Fibroblast of lung (primary cell): ENCODE results near the gene DDX27.

Source experiments
- EZH2 ChIP-seq: IDR thresholded peaks from 2 replicates; pipeline ENCODE4 v1.5.1; 2012; ENCODE audit warnings: low read length, control low read depth, mild to moderate bottlenecking; ENCODE audit errors: missing control alignments
- TF ChIP-seq, protein P1 (sequence below), 2 donors: IDR thresholded peaks in 1 of 2; conservative IDR thresholded peaks in 1 of 2; 1 replicate in 1 of 2; 2 replicates in 1 of 2; pipeline ENCODE4 v1.5.1; 2011 to 2012; ENCODE audit warnings: low read length in 2 of 2, control low read depth in 1 of 2, inconsistent platforms in 1 of 2, low read depth in 1 of 2, mild to moderate bottlenecking in 1 of 2

DNA sequence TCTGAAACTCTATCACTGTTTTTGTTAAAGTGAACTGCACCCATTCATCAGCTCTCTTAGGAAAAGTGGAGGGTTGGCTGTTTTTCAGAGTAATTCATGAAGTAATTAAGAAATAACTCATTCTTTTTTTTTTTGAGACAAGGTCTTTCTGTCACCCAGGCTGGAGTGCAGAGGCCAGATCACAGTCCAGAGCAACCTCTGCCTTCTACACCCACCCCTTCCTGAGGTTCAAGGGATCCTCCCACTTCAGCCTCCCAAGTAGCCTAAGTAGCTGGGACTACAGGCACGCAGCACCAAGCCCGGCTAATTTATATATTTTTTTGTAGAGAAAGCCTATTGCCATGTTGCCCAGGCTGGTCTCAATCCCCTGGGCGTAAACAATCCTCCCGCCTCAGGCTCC, 56.0 kb downstream of the DDX27 start:
- TF ChIP-seq, protein P1, sequence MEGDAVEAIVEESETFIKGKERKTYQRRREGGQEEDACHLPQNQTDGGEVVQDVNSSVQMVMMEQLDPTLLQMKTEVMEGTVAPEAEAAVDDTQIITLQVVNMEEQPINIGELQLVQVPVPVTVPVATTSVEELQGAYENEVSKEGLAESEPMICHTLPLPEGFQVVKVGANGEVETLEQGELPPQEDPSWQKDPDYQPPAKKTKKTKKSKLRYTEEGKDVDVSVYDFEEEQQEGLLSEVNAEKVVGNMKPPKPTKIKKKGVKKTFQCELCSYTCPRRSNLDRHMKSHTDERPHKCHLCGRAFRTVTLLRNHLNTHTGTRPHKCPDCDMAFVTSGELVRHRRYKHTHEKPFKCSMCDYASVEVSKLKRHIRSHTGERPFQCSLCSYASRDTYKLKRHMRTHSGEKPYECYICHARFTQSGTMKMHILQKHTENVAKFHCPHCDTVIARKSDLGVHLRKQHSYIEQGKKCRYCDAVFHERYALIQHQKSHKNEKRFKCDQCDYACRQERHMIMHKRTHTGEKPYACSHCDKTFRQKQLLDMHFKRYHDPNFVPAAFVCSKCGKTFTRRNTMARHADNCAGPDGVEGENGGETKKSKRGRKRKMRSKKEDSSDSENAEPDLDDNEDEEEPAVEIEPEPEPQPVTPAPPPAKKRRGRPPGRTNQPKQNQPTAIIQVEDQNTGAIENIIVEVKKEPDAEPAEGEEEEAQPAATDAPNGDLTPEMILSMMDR (conservative IDR thresholded peaks at IDR 0.05 in 1 of 2, IDR thresholded peaks at IDR 0.05 in 1 of 2; ENCODE audit: low read depth in 1 of 2, low read length in 2 of 2) = no peak
- no peak for TF ChIP-seq EZH2
